HG03095 (cell line): ENCODE data around the gene H3-3A.
"Not testable (repeated sequence)": the region's sequence is repeated elsewhere in the genome, so short reads cannot be mapped to it uniquely, and the experiment has no call there.

ENCODE experiments used
- ATAC-seq: cut with Tn5 transposase; IDR thresholded peaks from one replicate; pipeline ENCODE4 v1.9.1; 2021; ENCODE audit warnings: moderate library complexity; ENCODE audit not compliant: unreplicated experiment

The H3-3A gene

GRCh38 chr1:226083302-226084101, 21.0 kb downstream of the H3-3A start:
- peak; percentile 93 for ATAC-seq

GRCh38 chr1:226085675-226086285, 23.3 kb downstream of the H3-3A start:
- no peak for ATAC-seq

- no peak for ATAC-seq
Measured at GRCh38 chr1:226086776-226087175, 24.3 kb downstream of the H3-3A start.

GRCh38 chr1:226091461-226091860, 28.9 kb downstream of the H3-3A start:
- ATAC-seq = no peak

GRCh38 chr1:226092048-226092820, 29.7 kb downstream of the H3-3A start:
- ATAC-seq = not testable (repeated sequence)

- ATAC-seq = no peak
Measured at GRCh38 chr1:226092965-226093364, 30.4 kb downstream of the H3-3A start.

- ATAC-seq = no peak
Measured at GRCh38 chr1:226093621-226094020, 31.1 kb downstream of the H3-3A start.

- no peak for ATAC-seq
Measured at GRCh38 chr1:226094451-226094850, 31.9 kb downstream of the H3-3A start.

- ATAC-seq = no peak
Measured at GRCh38 chr1:226095286-226095685, 32.8 kb downstream of the H3-3A start.

GRCh38 chr1:226097866-226098625, 35.5 kb downstream of the H3-3A start:
- no peak for ATAC-seq

GRCh38 chr1:226098870-226099835, 36.6 kb downstream of the H3-3A start:
- no peak for ATAC-seq

- no peak for ATAC-seq
Measured at GRCh38 chr1:226100436-226101391, 38.2 kb downstream of the H3-3A start.

GRCh38 chr1:226104671-226105121, 42.2 kb downstream of the H3-3A start:
- ATAC-seq = no peak

- no peak for ATAC-seq
Measured at GRCh38 chr1:226107471-226108460, 45.2 kb downstream of the H3-3A start.

GRCh38 chr1:226108935-226109828, 46.7 kb downstream of the H3-3A start:
- peak; percentile 6 for ATAC-seq

- peak; percentile 69 for ATAC-seq
Measured at GRCh38 chr1:226109829-226110248, 47.3 kb downstream of the H3-3A start.
